Panc1 (cell line): ENCODE results near the gene TFEB.

Experiments used
- POLR2AphosphoS5 ChIP-seq: IDR thresholded peaks from 2 replicates; pipeline ENCODE4 v1.6.1; 2012; ENCODE audit warnings: mild to moderate bottlenecking, low read depth, low read length, moderate library complexity
- REST ChIP-seq, 2 experiments: IDR thresholded peaks; 2 replicates each; pipeline ENCODE4 v1.6.1; 2011 to 2012; ENCODE audit warnings: low read depth in 2 of 2, control low read depth in 1 of 2, low read length in 1 of 2, mild to moderate bottlenecking in 1 of 2, moderate library complexity in 1 of 2; ENCODE audit not compliant: insufficient read depth in 1 of 2
- TCF7L2 ChIP-seq: IDR thresholded peaks from 2 replicates; pipeline ENCODE4 v1.6.1; 2011; ENCODE audit warnings: mild to moderate bottlenecking, low read depth, low read length, inconsistent platforms
- TF ChIP-seq, protein P1 (sequence below): fragments of 450-650 bp; IDR thresholded peaks from 2 replicates; pipeline ENCODE4 v1.5.1; 2017; ENCODE audit warnings: mild to moderate bottlenecking

DNA sequence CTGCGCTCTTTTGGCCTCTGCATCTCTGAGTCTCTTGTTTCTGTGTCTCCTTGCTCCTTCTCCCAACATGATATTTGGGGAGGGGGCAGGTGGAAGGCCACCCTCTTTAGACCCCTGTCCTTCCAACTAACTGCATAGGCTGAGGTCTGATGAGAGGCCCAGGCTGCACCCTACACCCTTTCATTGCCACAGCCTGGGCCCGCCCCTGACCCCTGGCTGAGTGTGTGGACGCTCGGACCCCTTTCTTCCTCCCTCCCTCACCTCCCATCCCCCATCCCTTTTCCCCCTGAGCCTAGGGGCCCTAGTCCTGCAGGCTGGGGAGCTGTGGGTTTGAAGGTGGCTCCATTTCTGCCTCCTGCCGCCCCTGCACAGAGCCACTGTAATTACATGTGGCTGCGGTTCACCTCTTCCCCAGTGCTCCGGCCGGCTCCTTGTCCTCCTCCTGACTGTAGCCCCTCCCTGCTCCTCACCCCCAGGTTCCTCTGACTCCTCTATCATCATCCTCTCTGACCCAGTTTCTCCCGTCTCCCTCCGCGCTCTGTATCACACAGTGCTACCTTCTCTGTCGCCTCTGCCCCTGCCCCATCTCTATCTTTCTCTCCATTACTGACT, 90.3 kb downstream of the TFEB start:
- TF ChIP-seq, protein P1, sequence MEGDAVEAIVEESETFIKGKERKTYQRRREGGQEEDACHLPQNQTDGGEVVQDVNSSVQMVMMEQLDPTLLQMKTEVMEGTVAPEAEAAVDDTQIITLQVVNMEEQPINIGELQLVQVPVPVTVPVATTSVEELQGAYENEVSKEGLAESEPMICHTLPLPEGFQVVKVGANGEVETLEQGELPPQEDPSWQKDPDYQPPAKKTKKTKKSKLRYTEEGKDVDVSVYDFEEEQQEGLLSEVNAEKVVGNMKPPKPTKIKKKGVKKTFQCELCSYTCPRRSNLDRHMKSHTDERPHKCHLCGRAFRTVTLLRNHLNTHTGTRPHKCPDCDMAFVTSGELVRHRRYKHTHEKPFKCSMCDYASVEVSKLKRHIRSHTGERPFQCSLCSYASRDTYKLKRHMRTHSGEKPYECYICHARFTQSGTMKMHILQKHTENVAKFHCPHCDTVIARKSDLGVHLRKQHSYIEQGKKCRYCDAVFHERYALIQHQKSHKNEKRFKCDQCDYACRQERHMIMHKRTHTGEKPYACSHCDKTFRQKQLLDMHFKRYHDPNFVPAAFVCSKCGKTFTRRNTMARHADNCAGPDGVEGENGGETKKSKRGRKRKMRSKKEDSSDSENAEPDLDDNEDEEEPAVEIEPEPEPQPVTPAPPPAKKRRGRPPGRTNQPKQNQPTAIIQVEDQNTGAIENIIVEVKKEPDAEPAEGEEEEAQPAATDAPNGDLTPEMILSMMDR, result no peak
- no peak for TF ChIP-seq REST (IDR thresholded peaks at IDR 0.05; ENCODE audit: insufficient read depth in 1 of 2, low read depth in 2 of 2, low read length in 1 of 2)
- TF ChIP-seq TCF7L2, result no peak
- TF ChIP-seq POLR2AphosphoS5, result no peak
